H9 (cell line): ENCODE measurements around the gene TRAF2. TPM values are rescaled to one million over a fixed set of nuclear protein-coding genes. Genes with fewer than 3 reads are reported as not detected.

ENCODE experiments used
- DNase-seq: peaks from one replicate; pipeline ENCODE4 v3.0.0-alpha.2; 2017
- H2AFZ ChIP-seq: one replicate; pipeline ENCODE4 v1.6.1; 2013; ENCODE audit warnings: mild to moderate bottlenecking, low read length, control low read depth, moderate library complexity
- H2AK5ac ChIP-seq: 2 replicates; pipeline ENCODE4 v1.6.1; 2013; ENCODE audit warnings: low read length, control low read depth, mixed read lengths; ENCODE audit not compliant: insufficient read length
- H2BK120ac ChIP-seq: one replicate; pipeline ENCODE4 v1.6.1; 2013; ENCODE audit warnings: low read depth, mild to moderate bottlenecking, low read length, control low read depth, inconsistent platforms; ENCODE audit not compliant: poor library complexity, severe bottlenecking
- H2BK12ac ChIP-seq: 2 replicates; pipeline ENCODE4 v1.6.1; 2013; ENCODE audit warnings: low read length, control low read depth, mixed read lengths, low read depth; ENCODE audit not compliant: insufficient read length
- H2BK15ac ChIP-seq: 2 replicates; pipeline ENCODE4 v1.6.1; 2013; ENCODE audit warnings: low read depth, low read length, control low read depth
- H2BK20ac ChIP-seq: one replicate; pipeline ENCODE4 v1.6.1; 2013; ENCODE audit warnings: low read depth, mild to moderate bottlenecking, low read length, control low read depth, inconsistent platforms; ENCODE audit not compliant: poor library complexity, severe bottlenecking
- H2BK5ac ChIP-seq: 2 replicates; pipeline ENCODE4 v1.6.1; 2013; ENCODE audit warnings: low read length, control low read depth, mixed read lengths; ENCODE audit not compliant: insufficient read length
- H3K14ac ChIP-seq: 2 replicates; pipeline ENCODE4 v1.6.1; 2013; ENCODE audit warnings: low read length, control low read depth; ENCODE audit not compliant: insufficient read depth
- H3K18ac ChIP-seq: 2 replicates; pipeline ENCODE4 v1.6.1; 2013; ENCODE audit warnings: low read depth, mild to moderate bottlenecking, mixed read lengths, low read length, control low read depth; ENCODE audit not compliant: insufficient read length
- H3K23ac ChIP-seq: 2 replicates; pipeline ENCODE4 v1.6.1; 2013; ENCODE audit warnings: low read length, control low read depth, mixed read lengths, low read depth; ENCODE audit not compliant: insufficient read length
- H3K23me2 ChIP-seq: 2 replicates; pipeline ENCODE4 v1.6.1; 2013; ENCODE audit warnings: low read depth, mild to moderate bottlenecking, mixed read lengths, low read length, control low read depth; ENCODE audit not compliant: insufficient read length, poor library complexity, severe bottlenecking
- H3K27ac ChIP-seq: 2 replicates; pipeline ENCODE4 v1.5.1; 2013; ENCODE audit warnings: low read length, control low read depth, mixed read lengths, low read depth; ENCODE audit not compliant: insufficient read length
- H3K27me3 ChIP-seq: 2 replicates; pipeline ENCODE4 v1.6.1; 2013; ENCODE audit warnings: low read length, control low read depth, inconsistent platforms; ENCODE audit not compliant: insufficient read depth
- H3K4ac ChIP-seq: 2 replicates; pipeline ENCODE4 v1.6.1; 2013; ENCODE audit warnings: low read depth, mild to moderate bottlenecking, control low read depth, inconsistent platforms, low read length, moderate library complexity
- H3K4me1 ChIP-seq: 2 replicates; pipeline ENCODE4 v1.6.1; 2013; ENCODE audit warnings: low read length, control low read depth, inconsistent platforms; ENCODE audit not compliant: insufficient read depth
- H3K4me2 ChIP-seq: 2 replicates; pipeline ENCODE4 v1.6.1; 2013; ENCODE audit warnings: low read length, control low read depth, mixed read lengths; ENCODE audit not compliant: insufficient read length, insufficient read depth
- H3K56ac ChIP-seq: 2 replicates; pipeline ENCODE4 v1.6.1; 2013; ENCODE audit warnings: low read depth, mild to moderate bottlenecking, mixed read lengths, low read length, control low read depth; ENCODE audit not compliant: insufficient read length
- H3K79me1 ChIP-seq: 2 replicates; pipeline ENCODE4 v1.6.1; 2013; ENCODE audit warnings: low read depth, mild to moderate bottlenecking, moderate library complexity, low read length, control low read depth, inconsistent platforms; ENCODE audit not compliant: insufficient read depth, poor library complexity, severe bottlenecking
- H3K79me2 ChIP-seq: 2 replicates; pipeline ENCODE4 v1.6.1; 2013; ENCODE audit warnings: low read length, control low read depth, inconsistent platforms; ENCODE audit not compliant: insufficient read depth
- H3K9ac ChIP-seq: 2 replicates; pipeline ENCODE4 v1.6.1; 2013; ENCODE audit warnings: low read length, control low read depth, mixed read lengths; ENCODE audit not compliant: insufficient read length; ENCODE audit errors: extremely low read depth
- H3K9me3 ChIP-seq: one replicate; pipeline ENCODE4 v1.6.1; 2013; ENCODE audit warnings: low read depth, low read length, inconsistent platforms; ENCODE audit not compliant: control insufficient read depth
- H3T11ph ChIP-seq: one replicate; pipeline ENCODE4 v1.6.1; 2013; ENCODE audit warnings: mild to moderate bottlenecking, low read length, control low read depth, inconsistent platforms
- H4K20me1 ChIP-seq: one replicate; pipeline ENCODE4 v1.6.1; 2013; ENCODE audit not compliant: control insufficient read depth, insufficient read length, insufficient read depth
- H4K5ac ChIP-seq: 2 replicates; pipeline ENCODE4 v1.6.1; 2013; ENCODE audit warnings: low read depth, mild to moderate bottlenecking, mixed read lengths, low read length, control low read depth; ENCODE audit not compliant: insufficient read length
- H4K8ac ChIP-seq: replicated peaks from 2 replicates; pipeline ENCODE4 v1.6.1; 2013; ENCODE audit warnings: low read length, control low read depth, mixed read lengths, low read depth; ENCODE audit not compliant: insufficient read length
- H4K91ac ChIP-seq: 2 replicates; pipeline ENCODE4 v1.6.1; 2013; ENCODE audit warnings: low read depth, mild to moderate bottlenecking, moderate library complexity, mixed read lengths, low read length, control low read depth; ENCODE audit not compliant: insufficient read length
- H3K27ac Mint-ChIP-seq, 3 experiments: 2 replicates in 2 of 3; 3 replicates in 1 of 3; pipeline ENCODE4 v1.8.0; 2020 to 2021; ENCODE audit warnings: mixed read lengths in 3 of 3, mild to moderate bottlenecking in 1 of 3, moderate library complexity in 1 of 3
- H3K27me3 Mint-ChIP-seq: 2 replicates; pipeline ENCODE4 v1.8.0; 2021; ENCODE audit warnings: low read depth, mild to moderate bottlenecking, moderate library complexity, mixed read lengths
- H3K36me3 Mint-ChIP-seq, 3 experiments: 2 replicates in 2 of 3; 3 replicates in 1 of 3; pipeline ENCODE4 v1.8.0; 2020 to 2021; ENCODE audit warnings: low read depth in 3 of 3, mixed read lengths in 3 of 3; ENCODE audit not compliant: insufficient read depth in 1 of 3
- H3K4me1 Mint-ChIP-seq, 2 experiments: 2 replicates each; pipeline ENCODE4 v1.8.0; 2020; ENCODE audit warnings: mixed read lengths in 2 of 2
- H3K4me3 Mint-ChIP-seq, 2 experiments: 2 replicates in 1 of 2; 3 replicates in 1 of 2; pipeline ENCODE4 v1.8.0; 2020 to 2021; ENCODE audit warnings: mild to moderate bottlenecking in 2 of 2, mixed read lengths in 2 of 2, moderate library complexity in 1 of 2
- H3K9me3 Mint-ChIP-seq, 2 experiments: 2 replicates in 1 of 2; 3 replicates in 1 of 2; pipeline ENCODE4 v1.8.0; 2020; ENCODE audit warnings: mild to moderate bottlenecking in 2 of 2, mixed read lengths in 2 of 2, moderate library complexity in 1 of 2
- CTCF ChIP-seq: fragments of 200-600 bp; sonication (generic); conservative IDR thresholded peaks from 3 replicates; pipeline ENCODE4 v1.8.0; 2021; ENCODE audit warnings: antibody characterized with exemption, mild to moderate bottlenecking
- WGBS: extraction: QIAGEN DNeasy Blood & Tissue Kit; methylation state at CpG from one replicate; pipeline ENCODE4 v1.1.7; 2013; ENCODE audit warnings: missing lambda C conversion rate, low lambda C conversion rate, mixed read lengths; ENCODE audit not compliant: insufficient read length; ENCODE audit errors: extremely low coverage; 5-methylcytosine and 5-hydroxymethylcytosine counted together
- total RNA-seq: library from RNA; stranded (reverse); gene quantifications from 2 replicates; pipeline ENCODE4 v1.2.1, GENCODE V29; 2021

TRAF2 gene
- total RNA-seq, 1 experiment from 2014 or later: 48.8 TPM

- no peak overlapping the region for H2BK120ac ChIP-seq
- no peak overlapping the region for H3T11ph ChIP-seq
- H2BK5ac ChIP-seq: no peak overlapping the region
- H2AFZ ChIP-seq: no peak overlapping the region
- no peaks in the 10 kb centered on the region for H3K27me3 ChIP-seq
- no peak overlapping the region for H3K27ac ChIP-seq
- peak overlapping the region in 1 of 3 experiments; percentile 16; a peak in 1 of 7 replicates for H3K27ac Mint-ChIP-seq
- no peak for DNase-seq
- no peaks in the 10 kb centered on the region for H3K79me1 ChIP-seq
- H3K4me1 Mint-ChIP-seq: peaks cover 8 to 16% of the 10 kb centered on the region in 2 experiments
- no peaks in the 10 kb centered on the region for H4K20me1 ChIP-seq
- H3K4me1 ChIP-seq: no peaks in the 10 kb centered on the region; the same call in 1 of the 2 replicates
- H3K14ac ChIP-seq: no peak overlapping the region
- H3K56ac ChIP-seq: no peak overlapping the region
- no peaks in the 10 kb centered on the region for H3K79me2 ChIP-seq
- no peak overlapping the region for H2BK15ac ChIP-seq
- no peak overlapping the region for H3K18ac ChIP-seq
- no peak overlapping the region for H3K4me3 Mint-ChIP-seq
- peaks cover 21 to 68% (median 37%) of the 10 kb centered on the region in 3 experiments for H3K36me3 Mint-ChIP-seq
- no peak overlapping the region for H4K8ac ChIP-seq
- no peak overlapping the region for H2AK5ac ChIP-seq
- no peak overlapping the region for H2BK20ac ChIP-seq
- H3K9ac ChIP-seq: no peak overlapping the region
- no peaks in the 10 kb centered on the region for H3K27me3 Mint-ChIP-seq
- H3K23me2 ChIP-seq: no peaks in the 10 kb centered on the region
- no peaks in the 10 kb centered on the region for H3K9me3 ChIP-seq
- no peak overlapping the region for H2BK12ac ChIP-seq
- H3K9me3 Mint-ChIP-seq: no peaks in the 10 kb centered on the region
- TF ChIP-seq CTCF: no peak
- WGBS: no CpG with 5 or more reads among the region's 3 CpGs
- H4K5ac ChIP-seq: no peak overlapping the region
- no peak overlapping the region for H3K23ac ChIP-seq
- H3K4ac ChIP-seq: no peak overlapping the region
- no peak overlapping the region for H4K91ac ChIP-seq
- no peak overlapping the region for H3K4me2 ChIP-seq
Measured at GRCh38 chr9:136934277-136934676, 48.0 kb downstream of the TRAF2 start.
